ENCODE data around the gene GCG. TPM values are rescaled to one million over a fixed set of nuclear protein-coding genes. Genes with fewer than 3 reads are reported as not detected.

GCG gene
- total and polyA plus RNA-seq, 5 donors: not detected

GRCh38 chr2:162177301-162177700 lies 25.3 kb upstream of the GCG start:
- ATAC-seq (no peak), DNase-seq (no peak)
- no peaks in the 10 kb centered on the region for H3K27me3 ChIP-seq (ENCODE audit: control insufficient read depth, insufficient read depth)
- no peaks in the 10 kb centered on the region for H3K4me1 ChIP-seq (ENCODE audit: control insufficient read depth, insufficient read depth, low read length)
- intact Hi-C loops (cut with DNase I): no loop called here
- 73% methylated on average over 4 of the region's 4 CpGs for WGBS
- H3K4me3 ChIP-seq (ENCODE audit: low read length): no peak overlapping the region
- H3K27ac ChIP-seq (ENCODE audit: low read length): no peak overlapping the region
- no peaks in the 10 kb centered on the region for H3K9me3 ChIP-seq (ENCODE audit: control insufficient read depth, low read length)

- WGBS: 12% methylated on average over 3 of the region's 3 CpGs
- no peaks in the 10 kb centered on the region for H3K4me1 ChIP-seq (ENCODE audit: control insufficient read depth, insufficient read depth, low read length)
- no peak overlapping the region for H3K4me3 ChIP-seq (ENCODE audit: low read length)
- H3K9me3 ChIP-seq (ENCODE audit: control insufficient read depth, low read length): no peaks in the 10 kb centered on the region
- no peak for DNase-seq
- H3K27me3 ChIP-seq (ENCODE audit: control insufficient read depth, insufficient read depth): no peaks in the 10 kb centered on the region
- H3K27ac ChIP-seq (ENCODE audit: low read length): no peak overlapping the region
- ATAC-seq: no peak
- intact Hi-C loops (cut with DNase I): no loop called here
These were observed 23.7 kb upstream of the GCG start for GRCh38 chr2:162175714-162176113.

GRCh38 chr2:162174746-162175145 lies 22.7 kb upstream of the GCG start:
- intact Hi-C loops (cut with DNase I): no loop called here
- H3K4me3 ChIP-seq (ENCODE audit: low read length): no peak overlapping the region
- no peaks in the 10 kb centered on the region for H3K9me3 ChIP-seq (ENCODE audit: control insufficient read depth, low read length)
- 91% methylated on average over 5 of the region's 5 CpGs for WGBS
- no peaks in the 10 kb centered on the region for H3K27me3 ChIP-seq (ENCODE audit: control insufficient read depth, insufficient read depth)
- ATAC-seq: no peak
- no peak overlapping the region for H3K27ac ChIP-seq (ENCODE audit: low read length)
- no peaks in the 10 kb centered on the region for H3K4me1 ChIP-seq (ENCODE audit: control insufficient read depth, insufficient read depth, low read length)
- no peak for DNase-seq

GRCh38 chr2:162172802-162173370 lies 20.8 kb upstream of the GCG start:
- no peaks in the 10 kb centered on the region for H3K9me3 ChIP-seq (ENCODE audit: control insufficient read depth, low read length)
- H3K4me1 ChIP-seq (ENCODE audit: control insufficient read depth, insufficient read depth, low read length): no peaks in the 10 kb centered on the region
- no peak overlapping the region for H3K4me3 ChIP-seq (ENCODE audit: low read length)
- ATAC-seq (no peak), DNase-seq (no peak)
- no peaks in the 10 kb centered on the region for H3K27me3 ChIP-seq (ENCODE audit: control insufficient read depth, insufficient read depth)
- H3K27ac ChIP-seq (ENCODE audit: low read length): no peak overlapping the region
- 61% methylated on average over 1 of the region's 1 CpG for WGBS
- intact Hi-C loops (cut with DNase I): no loop called here

- intact Hi-C loops (cut with DNase I): no loop called here
- no peak overlapping the region for H3K4me3 ChIP-seq (ENCODE audit: low read length)
- H3K4me1 ChIP-seq (ENCODE audit: control insufficient read depth, insufficient read depth, low read length): no peaks in the 10 kb centered on the region
- DNase-seq: no peak
- WGBS: 97% methylated on average over 4 of the region's 4 CpGs
- no peaks in the 10 kb centered on the region for H3K9me3 ChIP-seq (ENCODE audit: control insufficient read depth, low read length)
- no peak for ATAC-seq
- no peaks in the 10 kb centered on the region for H3K27me3 ChIP-seq (ENCODE audit: control insufficient read depth, insufficient read depth)
- H3K27ac ChIP-seq (ENCODE audit: low read length): no peak overlapping the region
These were observed 14.7 kb upstream of the GCG start for GRCh38 chr2:162166745-162167144.

GRCh38 chr2:162166174-162166573 lies 14.1 kb upstream of the GCG start:
- Histone ChIP-seq H3K27me3 (ENCODE audit: control insufficient read depth, insufficient read depth) (no peaks in the 10 kb centered on the region), H3K4me1 (ENCODE audit: control insufficient read depth, insufficient read depth, low read length) (no peaks in the 10 kb centered on the region), H3K27ac (ENCODE audit: low read length) (no peak overlapping the region), H3K9me3 (ENCODE audit: control insufficient read depth, low read length) (no peaks in the 10 kb centered on the region), H3K4me3 (ENCODE audit: low read length) (no peak overlapping the region)
- ATAC-seq: no peak
- intact Hi-C loops (cut with DNase I): no loop called here
- no peak for DNase-seq

GRCh38 chr2:162164802-162165201 lies 12.8 kb upstream of the GCG start:
- Histone ChIP-seq H3K4me1 (ENCODE audit: control insufficient read depth, insufficient read depth, low read length) (no peaks in the 10 kb centered on the region), H3K27ac (ENCODE audit: low read length) (no peak overlapping the region), H3K4me3 (ENCODE audit: low read length) (no peak overlapping the region), H3K27me3 (ENCODE audit: control insufficient read depth, insufficient read depth) (no peaks in the 10 kb centered on the region), H3K9me3 (ENCODE audit: control insufficient read depth, low read length) (no peaks in the 10 kb centered on the region)
- intact Hi-C loops (cut with DNase I): no loop called here
- 73% methylated on average over 2 of the region's 2 CpGs for WGBS
- DNase-seq (no peak), ATAC-seq (no peak)

GRCh38 chr2:162159446-162159845 lies 7.4 kb upstream of the GCG start:
- intact Hi-C loops (cut with DNase I): no loop called here

GRCh38 chr2:162156149-162156548 lies 4.1 kb upstream of the GCG start:
- ATAC-seq: no peak
- no peaks in the 10 kb centered on the region for H3K9me3 ChIP-seq (ENCODE audit: control insufficient read depth, low read length)
- intact Hi-C loops (cut with DNase I): no loop called here
- no peaks in the 10 kb centered on the region for H3K27me3 ChIP-seq (ENCODE audit: control insufficient read depth, insufficient read depth)
- no peak for DNase-seq
- H3K4me3 ChIP-seq (ENCODE audit: low read length): no peak overlapping the region
- no peaks in the 10 kb centered on the region for H3K4me1 ChIP-seq (ENCODE audit: control insufficient read depth, insufficient read depth, low read length)
- 72% methylated on average over 3 of the region's 3 CpGs for whole genome bisulfite sequencing
- no peak overlapping the region for H3K27ac ChIP-seq (ENCODE audit: low read length)

More at GRCh38 chr2:162159446-162159845, 7.4 kb upstream of the GCG start:
- no peak overlapping the region for H3K4me3 ChIP-seq (ENCODE audit: low read length)
- H3K9me3 ChIP-seq (ENCODE audit: control insufficient read depth, low read length): no peaks in the 10 kb centered on the region
- WGBS: 80% methylated on average over 6 of the region's 6 CpGs
- H3K4me1 ChIP-seq (ENCODE audit: control insufficient read depth, insufficient read depth, low read length): no peaks in the 10 kb centered on the region
- DNase-seq: no peak
- no peak overlapping the region for H3K27ac ChIP-seq (ENCODE audit: low read length)
- ATAC-seq: no peak
- H3K27me3 ChIP-seq (ENCODE audit: control insufficient read depth, insufficient read depth): no peaks in the 10 kb centered on the region

GRCh38 chr2:162155093-162155492 lies 3.0 kb upstream of the GCG start:
- no peaks in the 10 kb centered on the region for H3K4me1 ChIP-seq (ENCODE audit: control insufficient read depth, insufficient read depth, low read length)
- H3K4me3 ChIP-seq (ENCODE audit: low read length): no peak overlapping the region
- WGBS: 85% methylated on average over 3 of the region's 3 CpGs
- ATAC-seq (no peak), DNase-seq (no peak)
- no peaks in the 10 kb centered on the region for H3K27me3 ChIP-seq (ENCODE audit: control insufficient read depth, insufficient read depth)
- no peak overlapping the region for H3K27ac ChIP-seq (ENCODE audit: low read length)
- intact Hi-C loops (cut with DNase I): no loop called here
- no peaks in the 10 kb centered on the region for H3K9me3 ChIP-seq (ENCODE audit: control insufficient read depth, low read length)

- Histone ChIP-seq H3K27me3 (ENCODE audit: control insufficient read depth, insufficient read depth) (no peaks in the 10 kb centered on the region), H3K9me3 (ENCODE audit: control insufficient read depth, low read length) (no peaks in the 10 kb centered on the region), H3K27ac (ENCODE audit: low read length) (no peak overlapping the region), H3K4me1 (ENCODE audit: control insufficient read depth, insufficient read depth, low read length) (no peaks in the 10 kb centered on the region), H3K4me3 (ENCODE audit: low read length) (no peak overlapping the region)
- WGBS: 5% methylated on average over 5 of the region's 5 CpGs
- ATAC-seq: no peak
- peak in 1 of 3 donors; percentile 15 for DNase-seq
- intact Hi-C loops (cut with DNase I): no loop called here
These were observed 1.7 kb upstream of the GCG start for GRCh38 chr2:162153608-162154224.

- DNase-seq (no peak), ATAC-seq (no peak)
- no peaks in the 10 kb centered on the region for H3K27me3 ChIP-seq (ENCODE audit: control insufficient read depth, insufficient read depth)
- no peaks in the 10 kb centered on the region for H3K9me3 ChIP-seq (ENCODE audit: control insufficient read depth, low read length)
- intact Hi-C loops (cut with DNase I): no loop called here
- no peak overlapping the region for H3K4me3 ChIP-seq (ENCODE audit: low read length)
- no peak overlapping the region for H3K27ac ChIP-seq (ENCODE audit: low read length)
- no peaks in the 10 kb centered on the region for H3K4me1 ChIP-seq (ENCODE audit: control insufficient read depth, insufficient read depth, low read length)
- WGBS: 71% methylated on average over 8 of the region's 8 CpGs
These were observed 2.1 kb downstream of the GCG start for GRCh38 chr2:162149940-162150339.
